NT2/D1 (cell line): ENCODE results near the gene EIF2AK3.

ENCODE experiments used
- YY1 ChIP-seq: IDR thresholded peaks from 2 replicates; pipeline ENCODE4 v1.6.1; 2011; ENCODE audit not compliant: insufficient read length, insufficient read depth
- ZNF274 ChIP-seq: IDR thresholded peaks from 2 replicates; pipeline ENCODE4 v1.6.1; 2011; ENCODE audit warnings: mild to moderate bottlenecking, low read depth, low read length

DNA sequence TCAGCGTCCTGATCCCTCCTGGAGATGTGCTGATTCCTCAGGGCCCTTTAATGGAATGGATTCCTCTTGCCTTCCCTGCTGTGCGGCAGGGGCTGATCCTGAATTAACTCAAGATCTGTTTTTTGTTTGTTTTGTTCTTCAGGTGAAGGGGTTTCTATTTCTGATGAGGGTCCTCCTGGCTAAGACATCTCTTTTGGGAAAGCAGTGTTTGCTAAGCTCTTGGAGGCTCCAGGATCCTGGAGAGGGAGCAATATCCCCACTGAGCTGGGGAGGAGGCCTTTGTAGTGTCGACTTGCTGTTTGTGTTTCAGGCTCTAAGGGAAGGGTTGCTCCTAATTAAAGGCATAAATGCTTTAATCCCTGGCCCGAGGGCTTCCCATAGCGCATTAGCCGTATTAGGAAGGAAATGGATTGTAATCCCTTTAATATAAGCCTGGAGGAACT is 109.5 kb downstream of the EIF2AK3 start:
- TF ChIP-seq ZNF274 (no peak), YY1 (no peak)
